Activated naive CD4-positive, alpha-beta T cell treated with anti-CD3 and anti-CD28 coated beads, Interleukin-2, amount 10 ng/mL, durations not matched to agents 7 days and 5 days (primary cell): Measurements from ENCODE around the gene CYB5A.
"Not testable (repeated sequence)": the region's sequence is repeated elsewhere in the genome, so short reads cannot be mapped to it uniquely, and the experiment has no call there.

Experiments used
- CTCF ChIA-PET: fragments of 350-600 bp; sonication (Branson Sonifier 250); formaldehyde crosslinking; loops from one replicate; lab custom pipeline; 2021; ENCODE audit warnings: antibody characterized with exemption; lab: Charles Lee
- DNase-seq: peaks from one replicate; pipeline ENCODE4 v3.0.0-alpha.2; 2020
- H3K27ac Mint-ChIP-seq: one replicate; pipeline ENCODE4 v1.8.0; 2021; ENCODE audit warnings: mild to moderate bottlenecking, moderate library complexity, mixed read lengths
- H3K27me3 Mint-ChIP-seq: one replicate; pipeline ENCODE4 v1.8.0; 2021; ENCODE audit warnings: mild to moderate bottlenecking, mixed read lengths
- H3K36me3 Mint-ChIP-seq: one replicate; pipeline ENCODE4 v1.8.0; 2021; ENCODE audit warnings: mixed read lengths
- H3K4me1 Mint-ChIP-seq: one replicate; pipeline ENCODE4 v1.8.0; 2021; ENCODE audit warnings: mixed read lengths
- H3K4me3 Mint-ChIP-seq: one replicate; pipeline ENCODE4 v1.8.0; 2021; ENCODE audit warnings: mild to moderate bottlenecking, moderate library complexity, mixed read lengths
- H3K9me3 Mint-ChIP-seq: one replicate; pipeline ENCODE4 v1.8.0; 2021; ENCODE audit warnings: mixed read lengths

Gene CYB5A

DNA sequence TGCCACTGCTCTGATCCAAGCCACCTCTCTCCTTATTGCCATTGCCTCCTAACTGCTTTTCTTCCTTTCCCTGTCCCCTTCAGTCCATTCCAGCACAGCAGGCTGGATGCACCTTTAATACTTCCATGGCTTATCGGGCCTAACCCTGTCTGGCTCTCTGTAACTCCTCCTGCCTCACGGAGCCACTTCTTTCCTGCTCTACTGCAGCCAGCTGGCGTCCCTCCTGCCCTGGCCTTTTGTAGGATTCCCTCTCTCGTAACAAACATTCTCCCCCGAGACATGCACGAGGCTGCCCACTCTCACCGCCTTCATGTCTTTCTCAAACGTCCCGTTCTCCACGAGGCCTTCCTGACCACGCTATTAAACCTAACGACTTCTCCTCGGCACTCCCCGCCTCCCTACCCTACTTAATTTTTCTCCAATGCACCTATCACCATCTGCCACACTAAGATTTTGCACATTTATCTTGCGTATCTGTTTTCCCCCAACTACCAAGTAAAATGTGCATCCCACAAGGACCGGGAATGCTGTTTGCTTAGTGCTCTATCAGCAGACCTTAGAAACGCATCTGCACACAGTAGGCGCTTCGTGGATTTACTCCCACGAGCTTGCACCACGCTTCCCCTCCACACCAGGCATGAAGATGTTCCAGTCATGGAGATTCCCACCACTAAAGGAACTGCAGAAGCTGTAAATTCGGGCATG lies 23.1 kb upstream of the CYB5A start:
- no peaks in the 10 kb centered on the region for H3K4me1 Mint-ChIP-seq
- CTCF ChIA-PET, result no interaction called here
- no peaks in the 10 kb centered on the region for H3K9me3 Mint-ChIP-seq
- DNase-seq, result no peak
- no peak overlapping the region for H3K4me3 Mint-ChIP-seq
- peaks cover 11% of the 10 kb centered on the region for H3K27me3 Mint-ChIP-seq
- no peaks in the 10 kb centered on the region for H3K36me3 Mint-ChIP-seq
- H3K27ac Mint-ChIP-seq, result no peak overlapping the region

DNA sequence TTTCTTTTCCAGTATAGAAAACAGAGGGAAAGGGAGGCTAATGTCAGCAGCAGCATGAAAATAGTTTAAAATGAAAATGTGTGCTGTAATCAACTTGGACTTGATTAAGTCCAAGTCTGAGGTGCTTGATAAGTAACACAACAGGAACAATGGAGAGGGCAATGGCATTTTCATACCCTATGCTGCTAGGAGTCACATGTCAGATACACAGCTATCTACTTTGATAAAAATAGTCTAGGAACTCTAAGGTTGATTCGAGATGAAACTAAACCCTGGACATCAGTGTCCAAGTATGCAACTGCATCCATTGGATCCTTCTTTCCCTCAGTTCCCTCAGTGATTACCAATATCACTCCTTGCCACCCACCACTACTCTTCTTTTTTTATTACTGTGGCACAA lies 19.2 kb upstream of the CYB5A start:
- Mint-ChIP-seq H3K27me3 (peaks cover 16% of the 10 kb centered on the region), H3K27ac (no peak overlapping the region), H3K36me3 (no peaks in the 10 kb centered on the region), H3K4me3 (no peak overlapping the region), H3K9me3 (no peaks in the 10 kb centered on the region), H3K4me1 (no peaks in the 10 kb centered on the region)
- DNase-seq, result no peak
- CTCF ChIA-PET, result interaction anchor here (1.1 to 1.5 kb wide), 4 partner anchors 32 to 241 kb away, joined by 3 to 8 read pairs (median 6); no protein-coding TSS in a partner anchor

DNA sequence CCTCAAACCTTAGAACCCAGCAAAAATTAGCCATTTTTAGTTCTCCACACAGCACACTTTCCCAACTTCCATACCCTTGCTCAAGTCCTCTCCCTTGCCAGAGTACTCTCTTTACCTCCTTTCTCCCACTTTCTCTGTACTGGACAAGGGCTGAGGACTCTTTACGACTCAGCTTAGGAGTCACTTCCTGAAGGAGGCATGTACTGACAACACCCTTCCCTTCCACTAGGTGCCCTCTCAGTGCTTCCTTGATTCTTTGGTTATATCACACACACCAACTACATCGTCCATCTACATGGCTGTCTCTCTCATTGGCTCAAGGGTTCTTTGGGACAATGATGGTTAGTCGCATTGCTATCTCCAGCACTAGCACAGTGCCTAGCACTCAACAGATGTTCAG lies 18.6 kb upstream of the CYB5A start:
- CTCF ChIA-PET, result interaction anchor here (0.8 to 1.5 kb wide), 4 partner anchors 31 to 241 kb away, joined by 4 to 8 read pairs (median 6); no protein-coding TSS in a partner anchor
- Mint-ChIP-seq H3K4me1 (no peaks in the 10 kb centered on the region), H3K9me3 (no peaks in the 10 kb centered on the region), H3K36me3 (no peaks in the 10 kb centered on the region), H3K4me3 (no peak overlapping the region), H3K27ac (no peak overlapping the region), H3K27me3 (peaks cover 16% of the 10 kb centered on the region)
- no peak for DNase-seq

DNA sequence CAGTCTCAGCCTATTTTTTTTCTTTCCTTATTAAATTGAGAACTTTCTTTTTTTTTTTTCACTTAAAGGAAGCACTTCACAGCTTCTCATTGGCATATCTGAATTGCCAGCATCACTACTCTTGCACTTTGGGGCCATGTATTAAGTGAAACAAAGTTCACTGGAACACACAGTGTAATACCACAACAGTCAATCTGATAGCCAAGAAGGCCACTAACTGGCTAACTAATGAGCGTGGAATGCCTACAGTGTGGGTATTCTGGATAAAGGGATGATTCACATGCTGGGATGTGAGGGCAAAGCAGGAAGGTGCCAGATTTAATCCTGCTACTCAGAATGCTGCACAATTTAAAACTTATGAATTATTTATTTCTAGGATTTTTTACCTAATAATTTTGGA lies 12.2 kb upstream of the CYB5A start:
- no peaks in the 10 kb centered on the region for H3K4me1 Mint-ChIP-seq
- DNase-seq, result no peak
- no peaks in the 10 kb centered on the region for H3K9me3 Mint-ChIP-seq
- CTCF ChIA-PET, result no interaction called here
- H3K27ac Mint-ChIP-seq, result no peak overlapping the region
- H3K4me3 Mint-ChIP-seq, result no peak overlapping the region
- peaks cover 11% of the 10 kb centered on the region for H3K27me3 Mint-ChIP-seq
- no peaks in the 10 kb centered on the region for H3K36me3 Mint-ChIP-seq

DNA sequence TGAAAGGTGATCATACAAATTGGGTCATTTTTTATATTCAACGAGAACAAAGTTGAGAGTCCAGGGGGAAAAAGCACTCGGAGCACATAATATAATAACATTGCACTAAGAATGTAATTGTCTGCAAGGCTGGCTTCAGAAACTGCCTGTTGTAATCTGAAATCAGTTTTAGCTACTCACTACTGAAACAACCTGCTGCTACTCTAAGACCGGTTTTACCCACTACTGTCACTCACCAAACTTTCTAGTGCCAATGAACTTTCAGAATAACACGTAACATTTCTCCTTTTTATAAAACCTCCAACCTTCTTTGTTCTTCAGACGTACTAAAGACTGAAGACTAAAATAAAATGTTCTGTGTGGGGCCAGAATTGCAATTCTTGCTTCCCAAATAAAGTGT lies 11.5 kb upstream of the CYB5A start:
- Mint-ChIP-seq H3K27me3 (peaks cover 11% of the 10 kb centered on the region), H3K4me3 (no peak overlapping the region)
- CTCF ChIA-PET, result no interaction called here

DNA sequence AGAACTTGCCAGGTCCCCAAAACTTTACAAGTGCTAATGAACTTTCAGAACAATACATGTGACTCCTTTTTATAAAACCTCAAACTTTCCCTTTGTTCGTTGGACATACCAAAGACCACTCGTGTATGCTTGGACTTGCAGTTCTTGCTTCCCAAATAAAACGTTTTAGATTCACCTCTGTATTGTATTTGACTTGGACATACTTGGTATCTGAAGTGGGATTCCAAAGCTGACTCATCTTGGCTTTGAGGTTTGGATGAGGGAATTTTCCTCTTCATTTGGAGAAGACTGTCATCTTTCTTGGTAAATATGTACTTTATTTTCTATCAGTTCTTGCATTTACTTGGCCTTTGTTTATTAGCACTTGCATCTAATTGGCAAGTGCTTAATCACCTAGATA lies 8.0 kb upstream of the CYB5A start:
- Mint-ChIP-seq H3K9me3 (no peaks in the 10 kb centered on the region), H3K27ac (no peak overlapping the region), H3K27me3 (peaks cover 5% of the 10 kb centered on the region), H3K4me3 (no peak overlapping the region), H3K4me1 (no peaks in the 10 kb centered on the region), H3K36me3 (no peaks in the 10 kb centered on the region)
- no peak for DNase-seq
- CTCF ChIA-PET, result interaction anchor here (0.7 to 0.9 kb wide), 2 partner anchors 173 to 194 kb away, joined by 3 to 4 read pairs; no protein-coding TSS in a partner anchor

More for the DNA sequence above, 11.5 kb upstream of the CYB5A start:
- no peaks in the 10 kb centered on the region for H3K9me3 Mint-ChIP-seq
- H3K4me1 Mint-ChIP-seq, result no peaks in the 10 kb centered on the region
- no peak overlapping the region for H3K27ac Mint-ChIP-seq
- no peak for DNase-seq
- no peaks in the 10 kb centered on the region for H3K36me3 Mint-ChIP-seq

DNA sequence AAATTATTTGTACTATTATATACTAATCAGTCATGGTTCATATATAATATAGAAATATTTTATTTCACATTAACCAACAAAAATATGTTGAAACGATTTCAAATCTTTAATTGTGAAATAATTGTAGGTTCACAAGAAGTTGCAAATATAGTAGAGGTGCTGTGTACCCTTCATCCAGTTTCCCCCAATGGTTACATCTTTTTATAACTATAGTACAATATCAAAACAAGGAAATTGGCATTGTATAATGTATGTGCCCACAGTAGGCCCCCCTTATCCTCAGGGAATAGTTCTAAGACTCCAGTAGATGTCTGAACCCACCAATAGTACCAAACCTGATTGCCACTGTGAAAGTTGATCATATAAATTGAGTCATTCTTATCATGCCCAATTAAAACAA lies 7.4 kb upstream of the CYB5A start:
- Mint-ChIP-seq H3K4me1 (no peaks in the 10 kb centered on the region), H3K9me3 (no peaks in the 10 kb centered on the region), H3K36me3 (no peaks in the 10 kb centered on the region), H3K27ac (no peak overlapping the region), H3K27me3 (peaks cover 5% of the 10 kb centered on the region), H3K4me3 (no peak overlapping the region)
- CTCF ChIA-PET, result no interaction called here
- DNase-seq, result no peak

DNA sequence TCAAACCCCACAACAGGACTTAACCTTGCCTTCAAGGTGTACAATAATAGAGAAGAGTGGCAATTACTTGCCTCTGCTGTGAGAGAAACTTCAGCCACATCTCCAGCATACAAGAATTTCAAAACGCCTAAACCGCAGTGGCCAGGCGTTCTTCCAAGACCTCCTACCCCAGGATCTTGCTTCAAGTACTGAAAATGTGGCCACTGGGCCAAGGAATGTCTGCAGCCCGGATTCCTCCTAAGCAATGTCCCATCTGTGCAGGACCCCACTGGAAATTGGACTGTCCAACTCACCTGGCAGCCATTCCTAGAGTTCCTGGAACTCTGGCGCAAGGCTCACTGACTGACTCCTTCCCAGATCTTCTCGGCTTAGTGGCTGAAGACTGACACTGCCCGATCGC lies 2.8 kb upstream of the CYB5A start:
- Mint-ChIP-seq H3K4me1 (peaks cover 12% of the 10 kb centered on the region), H3K27ac (no peak overlapping the region), H3K27me3 (peaks cover 9% of the 10 kb centered on the region), H3K36me3 (peaks cover 4% of the 10 kb centered on the region), H3K9me3 (peaks cover 6% of the 10 kb centered on the region), H3K4me3 (no peak overlapping the region)
- DNase-seq, result no peak
- CTCF ChIA-PET, result no interaction called here

DNA sequence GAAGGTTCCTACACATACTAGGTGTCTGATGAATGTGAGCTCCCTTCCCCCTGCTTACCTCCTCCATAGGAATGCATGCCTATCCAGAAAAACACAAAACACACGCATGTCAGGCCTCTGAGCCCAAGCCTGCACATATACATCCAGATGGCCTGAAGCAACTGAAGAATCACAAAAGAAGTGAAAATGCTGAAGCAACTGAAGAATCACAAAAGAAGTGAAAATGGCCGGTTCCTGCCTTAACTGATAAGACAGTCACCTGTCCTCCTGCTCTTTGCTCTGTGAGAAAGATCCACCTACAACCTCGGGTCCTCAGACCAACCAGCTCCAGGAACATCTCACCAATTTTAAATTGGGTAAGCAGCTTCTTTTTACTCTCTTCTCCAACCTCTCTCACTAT lies 1.2 kb upstream of the CYB5A start:
- CTCF ChIA-PET, H3K27ac Mint-ChIP-seq, H3K9me3 Mint-ChIP-seq, DNase-seq, H3K27me3 Mint-ChIP-seq, H3K36me3 Mint-ChIP-seq: not testable (repeated sequence)
- peak overlapping the region; percentile 82 for H3K4me3 Mint-ChIP-seq
- peaks cover 12% of the 10 kb centered on the region for H3K4me1 Mint-ChIP-seq

DNA sequence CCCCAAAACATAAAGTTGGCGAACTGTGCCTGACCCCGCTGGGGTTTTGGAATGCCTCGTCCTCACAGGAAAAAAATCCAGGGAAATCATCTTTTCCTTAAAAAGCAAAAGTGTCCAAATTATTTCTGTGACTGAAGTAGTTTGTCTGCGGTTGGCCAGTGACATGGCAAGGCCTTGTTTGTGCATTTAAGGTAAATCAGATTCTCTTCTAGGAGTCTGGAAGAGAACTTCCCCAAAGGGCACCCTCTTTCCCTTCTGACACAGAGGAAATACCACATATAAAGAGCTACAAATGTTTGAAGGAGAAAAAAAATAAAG lies 737 bp upstream of the CYB5A start:
- CTCF ChIA-PET, result no interaction called here
- Mint-ChIP-seq H3K4me3 (peak overlapping the region; percentile 82), H3K4me1 (peaks cover 16% of the 10 kb centered on the region), H3K27me3 (peaks cover 9% of the 10 kb centered on the region), H3K27ac (peak overlapping the region; percentile 15), H3K36me3 (peaks cover 4% of the 10 kb centered on the region), H3K9me3 (peaks cover 6% of the 10 kb centered on the region)
- DNase-seq, result no peak

DNA sequence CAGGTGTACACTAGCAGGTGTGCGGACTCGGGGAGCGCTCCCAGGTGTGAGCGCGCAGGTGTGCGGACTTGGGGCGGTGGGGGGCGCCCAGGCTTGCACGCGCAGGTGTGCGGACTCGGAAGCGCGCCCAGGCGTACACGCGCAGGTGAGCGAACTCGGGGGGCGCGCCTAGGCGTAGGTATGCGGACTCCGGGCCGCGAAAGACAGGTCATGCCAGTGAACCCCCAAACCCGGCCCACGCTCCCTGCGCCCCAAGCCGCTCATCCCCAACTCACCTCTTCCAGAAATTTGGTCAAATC lies 342 bp downstream of the CYB5A start:
- peak overlapping the region; percentile 82 for H3K4me3 Mint-ChIP-seq

DNA sequence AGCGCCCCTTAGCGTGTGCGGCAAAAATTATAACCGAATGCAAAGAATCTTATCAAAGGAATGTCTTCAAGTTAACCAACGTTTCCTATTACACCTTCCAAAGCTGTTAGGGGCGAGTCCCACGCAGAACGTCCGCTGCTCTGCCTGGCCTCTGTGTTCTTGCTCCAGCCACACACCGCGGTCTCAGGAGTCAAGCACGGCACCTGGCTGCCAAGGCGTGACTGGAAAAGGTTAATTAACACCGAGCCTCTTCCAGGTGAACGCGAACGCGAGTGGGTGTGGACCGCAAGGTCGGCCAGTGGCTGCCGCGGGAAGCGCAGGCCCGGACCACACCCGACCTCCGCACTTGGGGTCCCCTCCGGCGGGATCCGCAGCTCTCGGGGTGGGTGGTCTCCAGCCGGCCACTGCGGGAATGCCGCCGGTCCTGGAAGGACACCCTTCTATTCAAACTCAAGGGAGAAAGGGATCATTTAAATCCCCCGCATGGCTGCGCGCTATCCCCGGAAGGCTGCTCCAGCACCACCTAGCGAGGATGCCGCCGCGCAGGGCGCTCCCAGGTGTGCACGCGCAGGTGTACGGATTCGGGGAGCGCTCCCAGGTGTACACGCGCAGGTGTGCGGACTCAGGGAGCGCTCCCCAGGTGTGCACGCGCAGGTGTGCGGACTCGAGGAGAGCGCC lies 830 bp downstream of the CYB5A start:
- H3K36me3 Mint-ChIP-seq, result peaks cover 4% of the 10 kb centered on the region
- H3K4me1 Mint-ChIP-seq, result peaks cover 22% of the 10 kb centered on the region
- H3K27ac Mint-ChIP-seq, result no peak overlapping the region
- peak overlapping the region; percentile 82 for H3K4me3 Mint-ChIP-seq
- DNase-seq, result peak; percentile 27
- peaks cover 6% of the 10 kb centered on the region for H3K9me3 Mint-ChIP-seq
- CTCF ChIA-PET, result no interaction called here
- peaks cover 9% of the 10 kb centered on the region for H3K27me3 Mint-ChIP-seq

More for the DNA sequence above, 342 bp downstream of the CYB5A start:
- no peak for DNase-seq
- CTCF ChIA-PET, result no interaction called here
- Mint-ChIP-seq H3K27me3 (peaks cover 9% of the 10 kb centered on the region), H3K27ac (no peak overlapping the region), H3K36me3 (peaks cover 4% of the 10 kb centered on the region), H3K4me1 (peaks cover 21% of the 10 kb centered on the region), H3K9me3 (peaks cover 6% of the 10 kb centered on the region)

DNA sequence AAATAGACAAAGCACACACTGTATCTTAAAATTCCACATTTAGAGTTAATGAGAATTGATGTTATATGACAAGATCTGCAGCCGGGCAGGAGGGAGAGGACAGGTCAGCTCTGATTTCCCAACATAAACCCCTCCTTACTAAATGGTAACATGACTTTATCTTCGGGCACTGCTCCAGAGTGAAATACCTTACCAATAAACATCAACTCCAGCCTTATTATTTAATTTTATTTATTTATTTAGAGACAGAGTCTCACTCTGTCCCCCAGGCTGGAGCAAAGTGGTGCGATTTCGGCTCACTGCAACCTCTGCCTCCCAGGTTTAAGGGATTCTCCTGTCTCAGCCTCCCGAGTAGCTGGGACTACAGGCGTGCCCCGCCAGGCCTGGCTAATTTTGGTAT lies 1.7 kb downstream of the CYB5A start:
- Mint-ChIP-seq H3K27me3 (peaks cover 9% of the 10 kb centered on the region), H3K4me3 (peak overlapping the region; percentile 82), H3K9me3 (peaks cover 6% of the 10 kb centered on the region), H3K36me3 (peaks cover 4% of the 10 kb centered on the region), H3K27ac (no peak overlapping the region), H3K4me1 (peaks cover 22% of the 10 kb centered on the region)
- CTCF ChIA-PET, result no interaction called here
- DNase-seq, result no peak

DNA sequence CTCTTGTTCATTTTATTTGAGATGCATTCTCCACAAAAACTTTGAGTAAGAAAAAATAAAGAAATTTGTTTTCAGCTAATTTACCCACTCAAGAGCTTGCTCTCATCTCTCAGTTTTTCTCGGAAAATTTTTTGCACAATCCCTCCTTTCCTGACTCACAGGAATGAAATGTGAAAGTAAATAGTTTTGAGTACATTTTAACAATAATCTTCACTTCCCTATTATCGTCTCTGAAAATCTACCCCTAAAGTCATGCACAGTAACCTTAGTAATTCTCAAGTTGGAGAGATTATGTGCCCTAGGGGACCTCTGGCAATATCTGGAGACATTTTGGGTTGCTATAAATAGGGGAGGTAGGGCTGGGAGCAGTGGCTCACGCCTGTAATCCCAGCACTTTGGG lies 2.6 kb downstream of the CYB5A start:
- DNase-seq, result no peak
- CTCF ChIA-PET, result no interaction called here
- H3K27me3 Mint-ChIP-seq, result peaks cover 9% of the 10 kb centered on the region
- H3K27ac Mint-ChIP-seq, result no peak overlapping the region
- H3K36me3 Mint-ChIP-seq, result peaks cover 4% of the 10 kb centered on the region
- no peak overlapping the region for H3K4me3 Mint-ChIP-seq
- peaks cover 6% of the 10 kb centered on the region for H3K9me3 Mint-ChIP-seq
- peaks cover 22% of the 10 kb centered on the region for H3K4me1 Mint-ChIP-seq

DNA sequence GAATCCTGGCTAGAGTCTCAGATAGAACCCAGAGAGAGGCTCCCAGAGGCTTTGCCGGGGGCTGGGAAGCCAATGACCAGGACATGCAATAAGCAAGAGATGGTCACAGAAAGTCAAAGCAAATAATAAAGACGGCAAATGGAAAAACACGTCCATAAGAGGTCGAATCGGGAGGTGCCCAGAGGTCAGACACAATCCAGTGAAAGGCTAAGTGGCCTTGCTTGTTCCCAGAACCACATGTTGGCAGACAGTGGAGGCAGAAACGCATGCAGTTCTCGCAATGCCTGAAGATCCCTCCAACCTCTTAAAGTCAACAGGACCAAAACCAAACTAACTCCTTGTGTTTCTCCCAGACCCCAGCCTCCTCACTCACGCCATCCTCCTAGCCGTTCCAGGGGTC lies 3.0 kb downstream of the CYB5A start:
- peaks cover 4% of the 10 kb centered on the region for H3K36me3 Mint-ChIP-seq
- CTCF ChIA-PET, result no interaction called here
- peaks cover 9% of the 10 kb centered on the region for H3K27me3 Mint-ChIP-seq
- no peak overlapping the region for H3K4me3 Mint-ChIP-seq
- H3K4me1 Mint-ChIP-seq, result peaks cover 22% of the 10 kb centered on the region
- peaks cover 6% of the 10 kb centered on the region for H3K9me3 Mint-ChIP-seq
- no peak for DNase-seq
- H3K27ac Mint-ChIP-seq, result no peak overlapping the region
